ENCODE data around the gene RB1.
A peak's percentile ranks its signal among the peaks of the same experiment; 100 is the strongest.

Gene RB1

DNA sequence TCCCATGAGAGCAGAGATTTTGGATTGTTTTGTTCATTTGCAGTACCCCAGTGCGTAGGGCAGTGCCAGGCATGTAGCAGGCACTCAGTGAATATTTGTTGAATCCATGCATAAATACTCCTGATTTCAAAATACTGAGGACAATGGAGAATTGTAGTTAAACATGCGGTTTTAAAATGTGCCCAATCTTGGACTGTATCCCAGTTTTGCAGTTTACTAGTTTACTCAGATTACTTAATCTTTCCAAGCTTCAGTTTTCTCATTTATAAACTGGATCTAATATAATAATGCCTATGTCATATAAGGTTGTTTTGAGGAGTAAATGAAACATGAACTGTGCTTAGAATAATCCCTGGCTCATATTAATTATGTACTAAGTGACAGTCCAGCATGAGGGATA is 190.3 kb downstream of the RB1 start:
- no CpG with 5 or more reads among the region's 2 CpGs for WGBS (ENCODE audit: extremely low coverage, insufficient coverage, low lambda C conversion rate)
- no peak overlapping the region for H4K5ac ChIP-seq (ENCODE audit: low read length)
- H2BK120ac ChIP-seq (ENCODE audit: low read depth, low read length), result no peak overlapping the region
- no peak overlapping the region for H3K18ac ChIP-seq (ENCODE audit: low read length)
- no peak overlapping the region for H3K4me3 ChIP-seq (ENCODE audit: low read length)
- no peaks in the 10 kb centered on the region for H3K79me2 ChIP-seq (ENCODE audit: control insufficient read depth, insufficient read depth, low read length)
- DNase-seq, result no peak
- H3K27ac ChIP-seq (ENCODE audit: low read depth, low read length), result no peak overlapping the region
- H4K8ac ChIP-seq (ENCODE audit: low read depth, low read length), result no peak overlapping the region
- H3K36me3 ChIP-seq (ENCODE audit: control insufficient read depth, insufficient read depth, low read length), result no peaks in the 10 kb centered on the region
- H3K4me2 ChIP-seq (ENCODE audit: low read length), result no peak overlapping the region
- no peak overlapping the region for H3K9ac ChIP-seq (ENCODE audit: low read length)
- H2BK5ac ChIP-seq (ENCODE audit: low read length), result no peak overlapping the region
- H3K4me1 ChIP-seq (ENCODE audit: control insufficient read depth, low read depth, low read length), result no peaks in the 10 kb centered on the region
- H3K56ac ChIP-seq (ENCODE audit: low read length), result no peak overlapping the region
- no peak overlapping the region for H2AK5ac ChIP-seq (ENCODE audit: low read length)
- no peak overlapping the region for H3K23ac ChIP-seq (ENCODE audit: low read length)
- no peak overlapping the region for H2BK15ac ChIP-seq (replicated peaks; ENCODE audit: low read depth)
- no peaks in the 10 kb centered on the region for H3K27me3 ChIP-seq (ENCODE audit: insufficient read depth, low read length, poor library complexity)
- no peak overlapping the region for H3K4ac ChIP-seq (ENCODE audit: low read depth, low read length)
- no peaks in the 10 kb centered on the region for H3K79me1 ChIP-seq (ENCODE audit: low read length)

DNA sequence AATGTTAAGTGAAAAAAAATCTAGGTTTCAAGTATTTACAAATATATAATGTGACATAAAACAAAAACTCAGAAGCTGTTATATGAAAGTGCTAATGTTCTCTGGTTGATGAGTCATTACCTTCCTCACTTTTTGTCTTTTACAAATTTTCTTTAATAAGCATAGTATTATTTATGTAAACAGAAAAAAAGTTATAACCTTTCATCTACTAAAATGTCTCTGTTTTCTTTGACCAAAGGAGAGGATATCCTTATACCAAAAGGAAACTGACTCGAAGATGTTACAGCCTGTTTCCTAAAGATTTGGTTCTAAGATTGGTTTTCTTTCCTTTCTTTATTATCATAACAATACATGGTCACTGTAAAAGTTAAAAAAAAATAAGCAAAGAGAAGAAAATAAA is 191.3 kb downstream of the RB1 start:
- Histone ChIP-seq H3K4me1 (ENCODE audit: control insufficient read depth, low read depth, low read length) (no peaks in the 10 kb centered on the region), H2BK120ac (ENCODE audit: low read depth, low read length) (no peak overlapping the region), H3K23ac (ENCODE audit: low read length) (no peak overlapping the region), H2BK15ac (replicated peaks; ENCODE audit: low read depth) (no peak overlapping the region), H3K27ac (ENCODE audit: low read depth, low read length) (no peak overlapping the region), H3K27me3 (ENCODE audit: insufficient read depth, low read length, poor library complexity) (no peaks in the 10 kb centered on the region), H4K8ac (ENCODE audit: low read depth, low read length) (no peak overlapping the region), H2AK5ac (ENCODE audit: low read length) (no peak overlapping the region), H3K4me2 (ENCODE audit: low read length) (no peak overlapping the region), H3K79me2 (ENCODE audit: control insufficient read depth, insufficient read depth, low read length) (no peaks in the 10 kb centered on the region), H3K4me3 (ENCODE audit: low read length) (no peak overlapping the region), H3K79me1 (ENCODE audit: low read length) (no peaks in the 10 kb centered on the region), H3K18ac (ENCODE audit: low read length) (no peak overlapping the region), H3K9ac (ENCODE audit: low read length) (no peak overlapping the region), H3K56ac (ENCODE audit: low read length) (no peak overlapping the region), H2BK5ac (ENCODE audit: low read length) (no peak overlapping the region), H3K4ac (ENCODE audit: low read depth, low read length) (no peak overlapping the region), H3K36me3 (ENCODE audit: control insufficient read depth, insufficient read depth, low read length) (no peaks in the 10 kb centered on the region), H4K5ac (ENCODE audit: low read length) (no peak overlapping the region)
- DNase-seq, result no peak
- WGBS (ENCODE audit: extremely low coverage, insufficient coverage, low lambda C conversion rate), result no CpG with 5 or more reads among the region's 1 CpG

- no peak overlapping the region for H3K23ac ChIP-seq (ENCODE audit: low read length)
- H2BK5ac ChIP-seq (ENCODE audit: low read length), result no peak overlapping the region
- H3K27ac ChIP-seq (ENCODE audit: low read depth, low read length), result no peak overlapping the region
- H2AK5ac ChIP-seq (ENCODE audit: low read length), result no peak overlapping the region
- no peak overlapping the region for H3K18ac ChIP-seq (ENCODE audit: low read length)
- no peak overlapping the region for H3K56ac ChIP-seq (ENCODE audit: low read length)
- no peaks in the 10 kb centered on the region for H3K27me3 ChIP-seq (ENCODE audit: insufficient read depth, low read length, poor library complexity)
- no peak overlapping the region for H3K4me3 ChIP-seq (ENCODE audit: low read length)
- no peaks in the 10 kb centered on the region for H3K4me1 ChIP-seq (ENCODE audit: control insufficient read depth, low read depth, low read length)
- no peaks in the 10 kb centered on the region for H3K79me2 ChIP-seq (ENCODE audit: control insufficient read depth, insufficient read depth, low read length)
- H3K36me3 ChIP-seq (ENCODE audit: control insufficient read depth, insufficient read depth, low read length), result no peaks in the 10 kb centered on the region
- H4K5ac ChIP-seq (ENCODE audit: low read length), result no peak overlapping the region
- H3K4me2 ChIP-seq (ENCODE audit: low read length), result no peak overlapping the region
- DNase-seq, result no peak
- H3K9ac ChIP-seq (ENCODE audit: low read length), result no peak overlapping the region
- H3K79me1 ChIP-seq (ENCODE audit: low read length), result no peaks in the 10 kb centered on the region
- no peak overlapping the region for H2BK120ac ChIP-seq (ENCODE audit: low read depth, low read length)
- no peak overlapping the region for H3K4ac ChIP-seq (ENCODE audit: low read depth, low read length)
- no peak overlapping the region for H2BK15ac ChIP-seq (replicated peaks; ENCODE audit: low read depth)
- no CpG with 5 or more reads among the region's 7 CpGs for WGBS (ENCODE audit: extremely low coverage, insufficient coverage, low lambda C conversion rate)
- H4K8ac ChIP-seq (ENCODE audit: low read depth, low read length), result no peak overlapping the region
Observed at GRCh38 chr13:48496271-48497161, 193.0 kb downstream of the RB1 start.

- Histone ChIP-seq H3K4me3 (ENCODE audit: low read length) (no peak overlapping the region), H3K9ac (ENCODE audit: low read length) (no peak overlapping the region), H3K23ac (ENCODE audit: low read length) (peak overlapping the region; percentile 16), H4K5ac (ENCODE audit: low read length) (no peak overlapping the region), H3K4me1 (ENCODE audit: control insufficient read depth, low read depth, low read length) (no peaks in the 10 kb centered on the region), H4K8ac (ENCODE audit: low read depth, low read length) (no peak overlapping the region), H3K36me3 (ENCODE audit: control insufficient read depth, insufficient read depth, low read length) (no peaks in the 10 kb centered on the region), H2AK5ac (ENCODE audit: low read length) (no peak overlapping the region), H2BK5ac (ENCODE audit: low read length) (no peak overlapping the region), H3K27me3 (ENCODE audit: insufficient read depth, low read length, poor library complexity) (no peaks in the 10 kb centered on the region), H3K4me2 (ENCODE audit: low read length) (no peak overlapping the region), H3K27ac (ENCODE audit: low read depth, low read length) (no peak overlapping the region), H3K79me2 (ENCODE audit: control insufficient read depth, insufficient read depth, low read length) (no peaks in the 10 kb centered on the region), H3K18ac (ENCODE audit: low read length) (no peak overlapping the region), H3K79me1 (ENCODE audit: low read length) (no peaks in the 10 kb centered on the region), H3K4ac (ENCODE audit: low read depth, low read length) (no peak overlapping the region), H3K56ac (ENCODE audit: low read length) (no peak overlapping the region), H2BK120ac (ENCODE audit: low read depth, low read length) (no peak overlapping the region), H2BK15ac (replicated peaks; ENCODE audit: low read depth) (no peak overlapping the region)
- DNase-seq, result no peak
- no CpG with 5 or more reads among the region's 2 CpGs for WGBS (ENCODE audit: extremely low coverage, insufficient coverage, low lambda C conversion rate)
Observed at GRCh38 chr13:48497669-48498068, 194.1 kb downstream of the RB1 start.

DNA sequence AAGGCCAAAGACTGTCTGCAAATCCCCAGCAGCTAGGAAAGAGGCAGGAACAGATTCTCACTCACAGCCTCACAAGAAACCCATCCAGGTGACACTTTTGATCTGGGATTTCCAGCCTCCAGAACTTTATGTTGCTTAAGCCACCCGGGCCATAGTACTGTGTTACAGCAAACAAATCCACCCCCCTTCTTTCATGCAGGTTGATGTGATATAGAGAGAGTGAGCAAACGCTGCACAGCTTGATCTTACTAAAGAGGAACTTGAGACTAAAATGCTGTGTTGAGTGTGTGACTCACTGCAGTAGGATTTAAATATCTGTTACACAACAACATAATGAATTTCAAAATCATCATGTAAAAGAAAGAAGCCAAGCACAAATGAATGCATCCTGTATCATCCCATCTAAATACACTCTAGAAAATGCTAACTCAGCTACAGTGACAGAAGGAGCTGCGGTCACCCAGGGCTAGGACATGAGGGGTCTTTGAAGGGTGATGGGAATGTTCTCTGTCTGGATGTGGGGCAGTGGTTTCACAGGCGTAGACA is 197.2 kb downstream of the RB1 start:
- Histone ChIP-seq H3K79me2 (ENCODE audit: control insufficient read depth, insufficient read depth, low read length) (no peaks in the 10 kb centered on the region), H2BK120ac (ENCODE audit: low read depth, low read length) (no peak overlapping the region), H3K4me1 (ENCODE audit: control insufficient read depth, low read depth, low read length) (peaks cover 2% of the 10 kb centered on the region), H4K5ac (ENCODE audit: low read length) (no peak overlapping the region), H3K4me2 (ENCODE audit: low read length) (no peak overlapping the region), H2BK5ac (ENCODE audit: low read length) (no peak overlapping the region), H3K4me3 (ENCODE audit: low read length) (no peak overlapping the region), H3K27ac (ENCODE audit: low read depth, low read length) (no peak overlapping the region), H3K4ac (ENCODE audit: low read depth, low read length) (no peak overlapping the region), H3K36me3 (ENCODE audit: control insufficient read depth, insufficient read depth, low read length) (no peaks in the 10 kb centered on the region), H3K79me1 (ENCODE audit: low read length) (no peaks in the 10 kb centered on the region), H2AK5ac (ENCODE audit: low read length) (no peak overlapping the region), H3K27me3 (ENCODE audit: insufficient read depth, low read length, poor library complexity) (no peaks in the 10 kb centered on the region), H3K18ac (ENCODE audit: low read length) (no peak overlapping the region), H2BK15ac (replicated peaks; ENCODE audit: low read depth) (no peak overlapping the region), H3K56ac (ENCODE audit: low read length) (no peak overlapping the region), H4K8ac (ENCODE audit: low read depth, low read length) (no peak overlapping the region), H3K9ac (ENCODE audit: low read length) (no peak overlapping the region), H3K23ac (ENCODE audit: low read length) (no peak overlapping the region)
- DNase-seq, result no peak
- WGBS (ENCODE audit: extremely low coverage, insufficient coverage, low lambda C conversion rate), result no CpG with 5 or more reads among the region's 4 CpGs

Data from mesendoderm (in vitro differentiated cells).